GM10248 (cell line): Measurements from ENCODE around the gene TDRD1.

ENCODE experiments used
- CTCF ChIA-PET: fragments of 300-600 bp; sonication (Branson Sonifier 250); formaldehyde crosslinking; extraction: SDS; loops from one replicate; lab custom pipeline; 2021; ENCODE audit warnings: antibody characterized with exemption; lab: Yijun Ruan, JAX
- POLR2A ChIA-PET: fragments of 350-650 bp; sonication (Branson Sonifier 250); formaldehyde crosslinking; extraction: SDS; loops from one replicate; lab custom pipeline; 2020; ENCODE audit warnings: antibody characterized with exemption; lab: Yijun Ruan, JAX
- DNase-seq: peaks from one replicate; pipeline ENCODE4 v3.0.0; 2012; ENCODE audit errors: extremely low spot score
- TF ChIP-seq, protein P1 (sequence below): IDR thresholded peaks from 2 replicates; pipeline ENCODE4 v1.5.1; 2012; ENCODE audit warnings: mild to moderate bottlenecking, low read depth; ENCODE audit errors: extremely low read depth, missing control alignments, control extremely low read depth

Gene TDRD1

GRCh38 chr10:114212153-114212552 lies 33.0 kb downstream of the TDRD1 start:
- no peak for DNase-seq
- CTCF ChIA-PET, result interaction anchor here (1.1 to 1.6 kb wide), 3 partner anchors 14 to 19 kb away, joined by 4 to 5 read pairs (median 4); no protein-coding TSS in a partner anchor
- POLR2A ChIA-PET, result no interaction called here
- TF ChIP-seq, protein P1, sequence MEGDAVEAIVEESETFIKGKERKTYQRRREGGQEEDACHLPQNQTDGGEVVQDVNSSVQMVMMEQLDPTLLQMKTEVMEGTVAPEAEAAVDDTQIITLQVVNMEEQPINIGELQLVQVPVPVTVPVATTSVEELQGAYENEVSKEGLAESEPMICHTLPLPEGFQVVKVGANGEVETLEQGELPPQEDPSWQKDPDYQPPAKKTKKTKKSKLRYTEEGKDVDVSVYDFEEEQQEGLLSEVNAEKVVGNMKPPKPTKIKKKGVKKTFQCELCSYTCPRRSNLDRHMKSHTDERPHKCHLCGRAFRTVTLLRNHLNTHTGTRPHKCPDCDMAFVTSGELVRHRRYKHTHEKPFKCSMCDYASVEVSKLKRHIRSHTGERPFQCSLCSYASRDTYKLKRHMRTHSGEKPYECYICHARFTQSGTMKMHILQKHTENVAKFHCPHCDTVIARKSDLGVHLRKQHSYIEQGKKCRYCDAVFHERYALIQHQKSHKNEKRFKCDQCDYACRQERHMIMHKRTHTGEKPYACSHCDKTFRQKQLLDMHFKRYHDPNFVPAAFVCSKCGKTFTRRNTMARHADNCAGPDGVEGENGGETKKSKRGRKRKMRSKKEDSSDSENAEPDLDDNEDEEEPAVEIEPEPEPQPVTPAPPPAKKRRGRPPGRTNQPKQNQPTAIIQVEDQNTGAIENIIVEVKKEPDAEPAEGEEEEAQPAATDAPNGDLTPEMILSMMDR, result no peak

DNA sequence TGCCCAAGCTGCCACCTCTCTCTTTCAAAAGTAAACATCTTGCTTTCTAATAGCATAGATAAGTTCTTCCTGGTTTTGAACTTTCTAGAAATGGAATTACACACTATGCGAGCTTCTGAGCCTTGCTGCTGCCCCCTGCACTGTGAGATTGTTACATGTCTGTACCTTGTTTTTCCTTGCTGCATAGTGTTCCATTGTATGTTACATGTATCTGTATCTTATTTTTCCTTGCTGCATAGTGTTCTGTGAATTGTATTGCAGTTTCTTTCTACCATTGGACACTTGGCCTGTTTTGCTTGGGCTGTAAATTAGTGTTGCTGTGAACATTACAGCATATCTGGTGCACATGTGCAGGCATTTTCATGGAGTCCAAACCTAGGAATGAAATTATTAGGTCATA lies 35.9 kb downstream of the TDRD1 start:
- ChIA-PET POLR2A (no interaction called here), CTCF (no interaction called here)
- DNase-seq, result no peak
- TF ChIP-seq, protein P1, result no peak

- TF ChIP-seq, protein P1, result no peak
- POLR2A ChIA-PET, result no interaction called here
- no peak for DNase-seq
- CTCF ChIA-PET, result no interaction called here
These were observed 41.1 kb downstream of the TDRD1 start for GRCh38 chr10:114220281-114220680.

DNA sequence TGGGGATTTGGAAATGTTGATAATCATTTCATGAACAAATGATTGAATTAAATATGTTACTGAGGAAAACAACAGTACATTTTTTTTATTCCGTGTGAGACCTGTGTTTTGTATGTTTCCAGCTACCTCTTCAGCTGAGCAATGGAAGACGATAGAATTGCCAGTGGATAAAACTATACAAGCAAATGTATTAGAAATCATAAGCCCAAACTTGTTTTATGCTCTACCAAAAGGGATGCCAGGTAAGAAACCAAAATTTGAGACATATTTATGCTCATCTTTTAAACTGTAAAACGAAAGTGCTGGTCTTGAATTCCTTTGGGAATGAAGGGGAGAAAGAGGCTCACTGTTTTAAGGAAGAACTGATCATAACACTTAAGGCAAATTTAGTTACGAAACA lies 42.1 kb downstream of the TDRD1 start:
- CTCF ChIA-PET, result no interaction called here
- TF ChIP-seq, protein P1, result no peak

DNA sequence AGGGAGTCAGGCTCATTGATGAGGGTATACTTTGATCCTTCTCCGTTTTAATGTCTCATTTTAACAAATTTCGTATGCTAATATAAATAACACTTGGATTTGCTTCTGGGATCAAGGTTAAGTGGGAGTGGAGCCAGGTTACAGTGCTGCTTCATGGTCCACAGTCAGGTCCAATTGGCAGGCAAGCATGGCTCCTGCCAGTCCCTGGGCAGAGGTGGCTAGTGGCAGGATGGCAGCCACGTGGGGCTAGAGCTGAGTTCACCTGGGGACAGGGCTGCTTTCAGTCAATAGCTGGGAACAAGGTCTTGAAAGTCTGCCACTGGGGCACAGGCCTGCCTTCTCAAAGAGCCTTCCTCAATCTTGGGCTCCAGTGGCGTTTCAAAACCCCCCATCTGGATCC lies 43.9 kb downstream of the TDRD1 start:
- CTCF ChIA-PET, result interaction anchor here (0.7 to 1.4 kb wide), 2 partner anchors 12 to 14 kb away, joined by 3 read pairs; no protein-coding TSS in a partner anchor
- DNase-seq, result no peak
- POLR2A ChIA-PET, result no interaction called here
- TF ChIP-seq, protein P1, result no peak

More for the DNA sequence above, 42.1 kb downstream of the TDRD1 start:
- no peak for DNase-seq
- POLR2A ChIA-PET, result no interaction called here

DNA sequence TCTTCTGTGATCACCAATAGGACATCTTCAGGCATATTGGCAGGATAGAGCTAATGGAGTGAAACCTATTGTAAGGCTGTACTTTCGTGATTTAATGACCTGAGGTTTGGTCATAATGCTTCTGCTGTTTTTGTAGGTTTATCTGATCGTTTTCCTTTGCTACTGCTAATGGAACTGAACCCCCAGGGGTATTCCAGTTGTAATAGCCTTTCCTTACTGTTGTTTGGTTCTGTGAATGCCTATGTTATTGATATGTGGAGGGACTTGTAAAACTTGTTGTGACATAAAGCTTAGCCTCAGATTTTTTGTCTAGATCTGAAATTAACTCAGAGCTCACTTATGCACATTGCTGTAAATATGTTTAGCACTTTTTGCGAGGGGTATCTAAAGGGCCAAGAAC lies 49.0 kb downstream of the TDRD1 start:
- CTCF ChIA-PET, result interaction anchor here (1.0 to 1.3 kb wide), 2 partner anchors 17 to 20 kb away, joined by 3 to 4 read pairs; no protein-coding TSS in a partner anchor
- TF ChIP-seq, protein P1, result no peak
- POLR2A ChIA-PET, result no interaction called here
- no peak for DNase-seq
